Activated T-helper 2 cell treated with anti-CD3 and anti-CD28 coated beads, Interferon-gamma antibody, Interleukin-2, Interleukin-4, amounts not matched to agents 10 μg/mL and 5 μg/mL and 100 μg/mL, durations not matched to agents 14 hours and 24 hours and 36 hours (primary cell): Measurements from ENCODE around the gene EVA1C. TPM values are rescaled to one million over a fixed set of nuclear protein-coding genes. Genes with fewer than 3 reads are reported as not detected.

Experiments used
- DNase-seq: peaks from one replicate; pipeline ENCODE4 v3.0.0; 2021; ENCODE audit warnings: low spot score
- H3K27ac Mint-ChIP-seq: one replicate; pipeline ENCODE4 v1.8.0; 2021; ENCODE audit warnings: mixed read lengths
- H3K27me3 Mint-ChIP-seq: one replicate; pipeline ENCODE4 v1.8.0; 2021; ENCODE audit warnings: low read depth, mixed read lengths
- H3K36me3 Mint-ChIP-seq: one replicate; pipeline ENCODE4 v1.8.0; 2021; ENCODE audit warnings: low read depth, mixed read lengths
- H3K4me1 Mint-ChIP-seq: one replicate; pipeline ENCODE4 v1.8.0; 2021; ENCODE audit warnings: low read depth, mixed read lengths
- H3K4me3 Mint-ChIP-seq: one replicate; pipeline ENCODE4 v1.8.0; 2021; ENCODE audit warnings: low read depth, mild to moderate bottlenecking, moderate library complexity, mixed read lengths
- H3K9me3 Mint-ChIP-seq: one replicate; pipeline ENCODE4 v1.8.0; 2021; ENCODE audit warnings: mixed read lengths
- intact Hi-C: fragments of 100-400 bp; cut with micrococcal nuclease; formaldehyde crosslinking; loops from one replicate; pipeline ENCODE4 v1.15.1; 2023
- total RNA-seq: library from RNA; stranded (reverse); gene quantifications from 2 replicates; pipeline ENCODE4 v1.2.3, GENCODE V29; 2022

Gene EVA1C
- total RNA-seq, 1 donor from 2014 or later = 8.4 TPM

- H3K4me3 Mint-ChIP-seq = peak within 1 kb of the TSS; percentile 87
- peaks cover 7% of the 10 kb centered on the region for H3K27me3 Mint-ChIP-seq
- H3K36me3 Mint-ChIP-seq = peaks cover 23% of the 10 kb centered on the region
- DNase-seq = peak; percentile 91
- intact Hi-C loops = loop anchor here (1.0 to 5.0 kb wide), 5 partner anchors 114 to 660 kb away; partner anchors contain the start of genes CFAP298, MIS18A, SCAF4 and SYNJ1
- no peaks in the 10 kb centered on the region for H3K9me3 Mint-ChIP-seq
- H3K4me1 Mint-ChIP-seq = peaks cover 36% of the 10 kb centered on the region
- H3K27ac Mint-ChIP-seq = peak within 1 kb of the TSS; percentile 84
Measured at GRCh38 chr21:32392880-32393676, 19.4 kb upstream of the EVA1C start, which contains the start of gene URB1. Gene URB1, minus strand, starts transcription at chr21:32393012. Its CDS starts 102 bp downstream, at chr21:32392910.

GRCh38 chr21:32393677-32394001 lies 18.9 kb upstream of the EVA1C start:
- DNase-seq = no peak
- Mint-ChIP-seq H3K9me3 (no peaks in the 10 kb centered on the region), H3K4me1 (peaks cover 35% of the 10 kb centered on the region), H3K36me3 (peaks cover 23% of the 10 kb centered on the region), H3K27ac (peak overlapping the region; percentile 84), H3K4me3 (peak overlapping the region; percentile 87), H3K27me3 (peaks cover 11% of the 10 kb centered on the region)
- intact Hi-C loops = loop anchor here (1.0 to 5.0 kb wide), 5 partner anchors 115 to 661 kb away; partner anchors contain the start of genes CFAP298, MIS18A, SCAF4 and SYNJ1

- intact Hi-C loops = loop anchor here (1.0 kb wide), 2 partner anchors 166 to 198 kb away; no protein-coding TSS in a partner anchor
- Mint-ChIP-seq H3K4me1 (peaks cover 6% of the 10 kb centered on the region), H3K4me3 (no peak overlapping the region), H3K27me3 (peaks cover 19% of the 10 kb centered on the region), H3K9me3 (no peaks in the 10 kb centered on the region), H3K36me3 (no peaks in the 10 kb centered on the region), H3K27ac (no peak overlapping the region)
- peak; percentile 24 for DNase-seq
Measured at GRCh38 chr21:32403201-32403777, 9.2 kb upstream of the EVA1C start.

GRCh38 chr21:32406405-32406804 lies 6.1 kb upstream of the EVA1C start:
- H3K36me3 Mint-ChIP-seq = no peaks in the 10 kb centered on the region
- no peaks in the 10 kb centered on the region for H3K27me3 Mint-ChIP-seq
- no peak overlapping the region for H3K4me3 Mint-ChIP-seq
- H3K9me3 Mint-ChIP-seq = no peaks in the 10 kb centered on the region
- no peak overlapping the region for H3K27ac Mint-ChIP-seq
- intact Hi-C loops = no loop called here
- DNase-seq = no peak
- H3K4me1 Mint-ChIP-seq = peaks cover 11% of the 10 kb centered on the region

GRCh38 chr21:32410291-32410690 lies 2.2 kb upstream of the EVA1C start:
- peaks cover 17% of the 10 kb centered on the region for H3K4me1 Mint-ChIP-seq

GRCh38 chr21:32410916-32411315 lies 1.6 kb upstream of the EVA1C start:
- no peaks in the 10 kb centered on the region for H3K27me3 Mint-ChIP-seq
- no peaks in the 10 kb centered on the region for H3K36me3 Mint-ChIP-seq
- no peaks in the 10 kb centered on the region for H3K9me3 Mint-ChIP-seq
- intact Hi-C loops = loop anchor here (1.0 to 5.0 kb wide), 5 partner anchors 81 to 361 kb away; partner anchors contain the start of genes MIS18A, PAXBP1 and SYNJ1
- peaks cover 17% of the 10 kb centered on the region for H3K4me1 Mint-ChIP-seq
- H3K4me3 Mint-ChIP-seq = peak overlapping the region; percentile 93
- no peak for DNase-seq
- H3K27ac Mint-ChIP-seq = peak overlapping the region; percentile 64

More at GRCh38 chr21:32410291-32410690, 2.2 kb upstream of the EVA1C start:
- intact Hi-C loops = loop anchor here (5.0 kb wide), 4 partner anchors 82 to 362 kb away; partner anchors contain the start of genes MIS18A, PAXBP1 and SYNJ1
- H3K36me3 Mint-ChIP-seq = no peaks in the 10 kb centered on the region
- no peak overlapping the region for H3K27ac Mint-ChIP-seq
- no peak for DNase-seq
- H3K9me3 Mint-ChIP-seq = no peaks in the 10 kb centered on the region
- no peak overlapping the region for H3K4me3 Mint-ChIP-seq
- no peaks in the 10 kb centered on the region for H3K27me3 Mint-ChIP-seq

- peak; percentile 52 for DNase-seq
- intact Hi-C loops = loop anchor here (1.0 to 5.0 kb wide), 5 partner anchors 81 to 361 kb away; partner anchors contain the start of genes MIS18A, PAXBP1 and SYNJ1
- H3K4me1 Mint-ChIP-seq = peaks cover 17% of the 10 kb centered on the region
Measured at GRCh38 chr21:32411350-32412161, 950 bp upstream of the EVA1C start.

GRCh38 chr21:32413015-32413504 lies 554 bp downstream of the EVA1C start:
- peak overlapping the region; percentile 78 for H3K27ac Mint-ChIP-seq
- no peaks in the 10 kb centered on the region for H3K9me3 Mint-ChIP-seq
- no peak for DNase-seq
- no peaks in the 10 kb centered on the region for H3K27me3 Mint-ChIP-seq
- H3K4me1 Mint-ChIP-seq = peaks cover 17% of the 10 kb centered on the region
- intact Hi-C loops = loop anchor here (5.0 kb wide), 4 partner anchors 79 to 359 kb away; partner anchors contain the start of genes MIS18A, PAXBP1 and SYNJ1
- no peaks in the 10 kb centered on the region for H3K36me3 Mint-ChIP-seq
- peak overlapping the region; percentile 90 for H3K4me3 Mint-ChIP-seq

More at GRCh38 chr21:32411350-32412161, 950 bp upstream of the EVA1C start:
- H3K4me3 Mint-ChIP-seq = peak overlapping the region; percentile 93
- no peaks in the 10 kb centered on the region for H3K36me3 Mint-ChIP-seq
- H3K9me3 Mint-ChIP-seq = no peaks in the 10 kb centered on the region
- peak overlapping the region; percentile 91 for H3K27ac Mint-ChIP-seq
- H3K27me3 Mint-ChIP-seq = no peaks in the 10 kb centered on the region

GRCh38 chr21:32413697-32414578 lies 1.4 kb downstream of the EVA1C start:
- intact Hi-C loops = loop anchor here (5.0 kb wide), 4 partner anchors 78 to 358 kb away; partner anchors contain the start of genes MIS18A, PAXBP1 and SYNJ1
- peaks cover 15% of the 10 kb centered on the region for H3K4me1 Mint-ChIP-seq
- peak overlapping the region; percentile 90 for H3K4me3 Mint-ChIP-seq
- no peaks in the 10 kb centered on the region for H3K36me3 Mint-ChIP-seq
- H3K27me3 Mint-ChIP-seq = no peaks in the 10 kb centered on the region
- no peak overlapping the region for H3K27ac Mint-ChIP-seq
- no peaks in the 10 kb centered on the region for H3K9me3 Mint-ChIP-seq
- DNase-seq = no peak

- no peaks in the 10 kb centered on the region for H3K36me3 Mint-ChIP-seq
- peaks cover 15% of the 10 kb centered on the region for H3K4me1 Mint-ChIP-seq
Measured at GRCh38 chr21:32414579-32415358, 2.3 kb downstream of the EVA1C start.

More at GRCh38 chr21:32414579-32415358, 2.3 kb downstream of the EVA1C start:
- H3K9me3 Mint-ChIP-seq = no peaks in the 10 kb centered on the region
- no peak overlapping the region for H3K4me3 Mint-ChIP-seq
- no peak for DNase-seq
- intact Hi-C loops = loop anchor here (5.0 kb wide), 4 partner anchors 78 to 358 kb away; partner anchors contain the start of genes MIS18A, PAXBP1 and SYNJ1
- no peaks in the 10 kb centered on the region for H3K27me3 Mint-ChIP-seq
- no peak overlapping the region for H3K27ac Mint-ChIP-seq
